PFSK-1 (cell line): ENCODE data around the gene TPD52L2.

ENCODE experiments used
- FOXP2 ChIP-seq: optimal IDR thresholded peaks from 2 replicates; pipeline ENCODE3; 2011; ENCODE audit warnings: borderline replicate concordance, control low read depth, inconsistent platforms; ENCODE audit not compliant: insufficient read depth; ENCODE audit errors: extremely low read length, extremely low read depth
- POLR2AphosphoS5 ChIP-seq: IDR thresholded peaks from 2 replicates; pipeline ENCODE4 v1.6.1; 2012; ENCODE audit warnings: low read depth, mild to moderate bottlenecking, control low read depth, low read length, moderate library complexity
- REST ChIP-seq, 2 experiments: IDR thresholded peaks; 2 replicates each; pipeline versions ENCODE4 v1.6.1 to v1.8.0; 2011 to 2012; ENCODE audit warnings: low read depth in 2 of 2, low read length in 2 of 2, control low read depth in 1 of 2, inconsistent platforms in 1 of 2, mild to moderate bottlenecking in 1 of 2, moderate library complexity in 1 of 2; ENCODE audit not compliant: insufficient read depth in 1 of 2
- SIN3A ChIP-seq: IDR thresholded peaks from 2 replicates; pipeline ENCODE4 v1.6.1; 2012; ENCODE audit warnings: mild to moderate bottlenecking, low read length, moderate library complexity, borderline replicate concordance; ENCODE audit not compliant: insufficient read depth
- TAF1 ChIP-seq: IDR thresholded peaks from 2 replicates; pipeline ENCODE4 v1.6.1; 2012; ENCODE audit warnings: low read length, control low read depth, borderline replicate concordance; ENCODE audit not compliant: insufficient read depth

TPD52L2 gene

GRCh38 chr20:63844511-63844991 is 20.5 kb upstream of the TPD52L2 start:
- TF ChIP-seq REST (IDR thresholded peaks at IDR 0.05; ENCODE audit: insufficient read depth in 1 of 2, low read depth in 2 of 2, low read length in 2 of 2) = no peak
- TF ChIP-seq POLR2AphosphoS5 = no peak
- no peak for TF ChIP-seq SIN3A
- no peak for TF ChIP-seq FOXP2
- TF ChIP-seq TAF1 = no peak

GRCh38 chr20:63846128-63846771 is 18.8 kb upstream of the TPD52L2 start:
- no peak for TF ChIP-seq TAF1
- TF ChIP-seq REST (IDR thresholded peaks at IDR 0.05; ENCODE audit: insufficient read depth in 1 of 2, low read depth in 2 of 2, low read length in 2 of 2) = peak in 1 of 2 experiments; percentile 45; a peak in 1 of 4 replicates
- peak; percentile 15; the same call in 1 of the 2 replicates for TF ChIP-seq POLR2AphosphoS5
- no peak for TF ChIP-seq SIN3A

DNA sequence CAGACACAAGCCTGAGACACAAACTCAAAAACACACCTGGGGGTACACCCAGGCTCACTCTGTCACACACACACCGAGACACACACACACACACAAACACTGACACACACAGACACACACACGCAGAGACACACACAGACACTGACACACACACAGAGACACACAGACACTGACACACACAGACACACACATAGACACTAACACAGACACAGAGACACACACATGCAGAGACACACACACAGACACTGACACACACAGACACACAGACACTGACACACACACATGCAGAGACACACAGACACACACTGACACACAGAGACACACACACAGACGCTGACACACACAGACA is 18.2 kb upstream of the TPD52L2 start:
- TF ChIP-seq SIN3A = no peak
- TF ChIP-seq POLR2AphosphoS5 = no peak; the same call in 1 of the 2 replicates

DNA sequence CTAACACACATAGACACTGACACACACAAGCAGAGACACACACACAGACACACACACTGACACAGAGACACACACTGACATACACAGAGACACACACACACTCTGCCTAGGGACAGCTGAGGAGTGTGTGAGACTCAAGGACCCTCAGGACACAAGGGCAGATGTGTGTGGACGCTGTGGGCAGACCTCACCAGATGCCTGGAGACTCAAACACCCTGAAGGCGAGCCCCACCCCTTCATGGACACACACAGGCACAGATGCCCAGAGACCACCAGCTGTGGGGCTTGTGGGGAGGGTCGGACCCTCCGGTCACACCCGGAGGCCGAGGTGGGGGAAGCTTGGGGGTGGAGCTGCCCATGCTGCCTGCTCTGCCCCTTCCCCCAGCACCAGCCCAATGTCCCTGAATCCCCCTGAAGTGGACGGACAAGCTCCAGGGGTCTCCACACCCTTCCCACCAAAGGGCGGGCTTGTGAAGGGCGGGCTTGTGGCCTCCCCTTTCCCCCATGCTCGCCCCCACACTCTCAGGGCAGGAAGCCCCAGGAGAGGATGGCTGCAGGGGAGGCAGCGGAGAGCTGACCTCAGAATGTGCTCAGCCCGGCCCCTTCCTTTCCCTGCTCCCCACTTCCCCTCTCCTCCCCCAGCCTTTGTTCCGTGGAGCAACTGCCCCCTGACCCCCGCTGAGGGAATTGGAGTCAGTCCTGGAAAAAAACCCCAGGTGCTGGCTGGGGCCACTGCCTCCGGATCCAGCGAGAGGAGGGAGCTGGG is 17.6 kb upstream of the TPD52L2 start:
- TF ChIP-seq FOXP2 (no peak), SIN3A (no peak), POLR2AphosphoS5 (no peak), REST (IDR thresholded peaks at IDR 0.05; ENCODE audit: insufficient read depth in 1 of 2, low read depth in 2 of 2, low read length in 2 of 2) (no peak; a peak in 1 of 4 replicates), TAF1 (no peak)

DNA sequence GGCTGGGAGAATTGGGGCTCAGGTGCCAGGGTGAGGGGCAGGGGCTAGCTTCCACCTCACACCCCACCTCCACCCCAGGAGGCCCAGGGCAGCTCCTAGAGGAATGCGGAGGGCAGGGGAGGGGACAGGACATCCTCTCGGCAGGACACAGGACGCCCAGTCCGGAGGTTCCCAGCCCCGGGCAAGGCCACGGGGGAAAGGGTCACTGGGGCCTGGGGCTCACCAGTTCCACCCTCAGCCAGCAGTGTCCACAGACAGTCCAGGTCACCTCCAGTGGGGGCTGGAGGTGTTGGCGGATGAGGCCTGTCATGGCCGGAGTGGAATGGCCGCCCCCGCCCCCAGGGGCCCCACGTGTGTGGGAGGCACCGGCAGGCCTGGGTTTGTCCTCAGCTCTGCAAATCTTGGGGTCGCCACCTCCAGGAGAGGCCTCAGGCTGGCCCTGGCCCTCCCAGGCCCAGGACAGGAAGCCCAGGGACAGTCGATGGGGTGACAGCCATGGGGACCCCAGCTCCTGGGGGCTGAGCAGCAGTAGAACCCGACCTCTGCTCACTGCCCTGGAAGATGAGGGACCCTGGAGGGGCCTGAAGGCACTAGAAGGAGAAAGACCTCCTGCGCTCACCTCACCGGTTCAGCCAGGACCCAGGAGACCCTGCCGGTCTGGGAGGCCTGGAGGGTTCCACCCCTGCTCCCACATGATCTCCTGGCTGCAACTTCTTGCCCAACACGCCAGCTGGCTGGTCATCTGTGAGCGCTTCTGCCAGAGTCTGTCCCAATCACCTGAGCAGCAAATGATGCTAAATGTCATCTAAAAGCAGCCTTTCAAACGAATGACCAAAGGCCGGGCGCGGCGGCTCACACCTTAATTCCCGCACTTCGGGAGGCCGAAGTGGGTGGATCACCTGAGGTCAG is 16.8 kb upstream of the TPD52L2 start:
- TF ChIP-seq FOXP2 (peak; percentile 40), TAF1 (no peak), POLR2AphosphoS5 (no peak)
